NCI-H1105 (cell line): Measurements from ENCODE around the gene SCNN1G.

Experiments
- DNase-seq: peaks from one replicate; lab custom pipeline; 2025; lab: John Stamatoyannopoulos, UW

SCNN1G gene

DNA sequence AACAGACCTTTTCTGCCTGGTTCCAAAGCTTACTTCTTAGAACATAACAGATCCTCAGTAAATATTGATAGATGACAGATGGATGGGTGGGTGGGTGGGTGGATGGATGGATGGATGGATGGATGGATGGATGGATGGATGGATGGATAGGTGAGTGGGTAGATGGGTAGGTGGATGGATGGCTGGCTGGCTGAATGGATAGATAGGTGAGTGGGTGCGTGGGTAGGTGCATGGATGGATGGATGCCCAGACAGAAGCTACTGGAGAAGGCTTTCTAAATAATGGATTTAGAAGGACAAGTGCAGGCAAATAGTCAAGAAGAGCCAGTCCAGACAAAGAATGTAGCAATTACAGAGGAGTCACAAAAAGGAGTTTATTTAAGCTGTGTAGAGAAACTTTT is 19.6 kb downstream of the SCNN1G start:
- no peak for DNase-seq

GRCh38 chr16:23206986-23207385 is 24.4 kb downstream of the SCNN1G start:
- DNase-seq, result peak; percentile 71

DNA sequence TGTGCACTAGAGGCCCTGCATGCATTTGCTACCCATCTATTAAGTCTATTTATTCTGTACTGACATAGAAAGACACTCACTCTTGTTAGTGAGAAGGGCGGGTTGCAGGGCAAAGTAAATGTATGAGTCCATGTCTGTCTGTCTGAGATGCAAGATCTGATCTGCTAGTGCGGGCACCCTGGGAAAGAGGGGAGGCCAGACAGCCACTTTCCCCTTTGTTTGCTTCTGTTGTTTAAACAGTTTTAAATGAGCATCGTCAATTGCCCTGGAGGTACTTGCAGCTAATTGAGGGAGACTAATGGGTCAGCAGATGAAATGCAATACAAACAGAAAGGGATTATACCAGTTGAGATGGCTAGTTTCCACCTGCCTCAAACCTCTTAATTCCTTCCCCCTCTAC is 24.9 kb downstream of the SCNN1G start:
- DNase-seq, result peak; percentile 93

GRCh38 chr16:23209606-23210005 is 27.1 kb downstream of the SCNN1G start:
- DNase-seq, result no peak

- no peak for DNase-seq
Observed at GRCh38 chr16:23213831-23214230, 31.3 kb downstream of the SCNN1G start.

GRCh38 chr16:23214796-23215195 is 32.3 kb downstream of the SCNN1G start:
- no peak for DNase-seq

DNA sequence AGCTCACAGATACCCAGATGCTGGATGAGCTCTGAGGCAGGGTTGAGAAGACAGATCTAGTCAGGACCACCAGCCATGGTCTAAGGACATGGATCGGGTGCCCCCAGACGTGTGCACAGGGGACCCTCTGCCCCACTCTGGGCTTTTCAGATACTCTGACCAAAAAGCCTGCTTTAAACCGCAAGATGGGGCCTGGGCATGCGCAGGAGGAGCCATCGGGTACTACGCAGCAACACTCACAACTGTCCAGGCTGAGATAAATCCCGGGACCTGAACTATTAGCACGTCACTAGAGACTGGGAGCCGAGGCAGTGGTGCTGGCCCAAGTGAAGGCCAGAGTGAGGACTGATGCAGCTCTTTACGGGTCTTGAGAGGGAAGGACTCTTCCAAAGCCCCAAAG is 32.9 kb downstream of the SCNN1G start:
- DNase-seq, result no peak

DNA sequence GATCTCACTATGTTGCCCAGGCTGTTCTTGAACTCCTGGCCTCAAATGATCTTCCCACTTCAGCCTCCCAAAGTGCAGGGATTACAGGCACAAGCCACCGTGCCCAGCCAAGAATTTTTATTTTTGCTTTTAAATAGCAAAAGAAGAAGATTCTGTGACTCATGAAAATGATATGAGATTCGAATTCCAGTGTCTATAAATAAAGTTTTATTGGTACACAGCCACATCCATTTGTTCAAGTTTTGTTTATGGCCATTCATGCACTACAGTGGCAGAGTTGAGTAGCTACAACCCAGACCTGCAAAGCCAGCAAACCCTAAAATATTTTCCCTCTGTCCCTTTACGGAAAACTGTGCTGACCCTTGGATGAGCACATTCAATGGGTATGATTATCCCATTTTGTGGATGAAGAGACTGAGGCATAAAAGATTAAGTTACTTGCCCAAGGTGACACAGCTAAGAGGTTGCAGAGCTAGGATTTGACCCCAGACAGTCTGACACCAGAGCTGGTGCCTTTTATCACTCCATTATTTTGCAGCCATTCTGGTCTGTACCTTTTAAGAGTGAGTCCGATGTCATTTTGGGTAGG is 34.2 kb downstream of the SCNN1G start:
- no peak for DNase-seq

DNA sequence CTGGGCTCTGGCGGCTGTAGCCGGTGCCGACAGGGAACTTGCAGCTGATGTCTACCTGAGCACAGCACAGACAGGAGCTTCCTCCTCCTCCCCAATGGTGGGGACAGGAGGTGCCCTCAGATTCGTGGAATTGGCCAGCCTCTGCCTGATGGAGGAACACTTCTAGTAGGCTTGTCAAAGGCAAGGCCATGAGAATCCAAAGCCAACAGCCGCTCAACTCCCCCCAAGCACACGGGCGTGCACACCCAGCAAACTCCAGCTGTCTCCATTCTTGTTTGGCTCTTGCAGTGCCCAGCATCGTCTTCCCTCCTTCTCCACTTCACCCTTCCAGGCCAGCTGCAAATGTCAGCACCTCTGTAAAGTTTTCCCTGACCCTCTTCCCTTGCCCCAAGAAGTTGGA is 35.1 kb downstream of the SCNN1G start:
- no peak for DNase-seq

DNA sequence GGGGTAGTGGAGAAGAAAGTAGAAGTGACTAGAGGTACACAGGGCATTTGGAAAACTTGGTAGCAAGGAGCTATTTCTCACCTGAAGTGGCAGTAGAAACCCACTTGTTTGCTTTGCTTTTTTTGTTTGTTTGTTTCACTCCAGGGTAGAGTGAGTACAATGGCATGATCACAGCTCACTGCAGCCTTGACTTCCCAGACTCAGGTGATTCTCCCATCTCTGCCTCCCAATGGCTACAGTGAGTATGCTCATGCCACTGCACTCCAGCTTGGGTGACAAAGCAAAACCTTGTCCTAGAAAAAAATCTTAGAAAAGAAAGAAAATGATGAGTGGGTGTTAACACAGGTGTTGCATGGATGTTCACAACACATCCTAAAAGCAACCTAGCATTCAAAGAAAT is 40.4 kb downstream of the SCNN1G start:
- no peak for DNase-seq

DNA sequence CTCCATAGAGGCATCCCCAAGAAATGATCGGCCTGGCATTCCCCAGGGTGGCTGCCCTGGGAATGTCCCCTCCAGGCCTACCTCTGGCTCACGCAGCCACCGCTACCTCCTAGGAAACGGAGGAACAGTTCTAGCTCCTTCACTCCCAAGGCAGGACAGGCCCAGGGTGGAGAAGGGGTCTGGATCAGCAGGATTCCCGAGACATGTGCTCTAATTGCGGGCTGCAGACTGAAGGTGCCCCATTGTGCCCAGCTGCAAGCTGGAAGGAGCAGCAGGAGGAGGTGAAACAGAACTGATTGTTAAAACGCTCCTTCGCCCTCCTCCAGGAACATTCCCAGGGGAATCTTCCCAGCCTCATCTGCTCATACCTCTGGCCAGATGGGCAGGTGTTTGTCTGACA is 40.8 kb downstream of the SCNN1G start:
- no peak for DNase-seq

DNA sequence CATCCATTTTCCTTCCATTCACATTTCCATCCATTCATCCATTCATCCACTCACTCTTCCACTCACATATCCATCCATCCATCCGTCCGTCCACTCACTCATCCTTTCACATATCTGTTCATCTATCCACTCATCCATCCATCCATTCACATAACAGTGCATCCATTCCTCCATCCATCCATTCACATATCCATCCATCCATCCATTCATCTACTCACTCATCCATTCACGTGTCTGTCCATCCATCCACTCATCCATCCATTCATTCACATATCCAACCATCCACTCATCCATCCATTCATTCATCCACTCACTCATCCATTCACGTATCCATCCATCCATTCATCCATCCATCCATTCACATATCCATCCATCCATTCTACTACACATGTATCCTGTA is 42.6 kb downstream of the SCNN1G start:
- DNase-seq, result no peak

DNA sequence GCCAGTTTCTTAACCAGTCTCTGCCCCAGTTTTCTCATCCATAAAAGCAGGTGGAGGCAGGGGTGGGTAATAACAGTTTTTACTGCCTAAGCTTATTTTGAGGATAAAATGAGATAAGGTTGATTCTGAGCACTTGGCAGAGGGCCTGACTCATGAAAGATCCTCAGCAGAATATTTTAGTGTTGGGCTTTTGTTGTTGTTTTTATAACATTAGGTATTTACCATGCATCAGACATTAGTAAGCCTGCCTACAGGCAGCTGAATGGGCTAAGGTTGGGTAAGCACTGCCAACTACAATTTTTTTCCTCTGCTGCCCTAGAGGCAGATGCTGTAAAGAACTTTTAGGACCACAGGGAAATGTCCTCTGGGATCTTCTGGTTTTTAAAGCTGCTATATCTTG is 43.1 kb downstream of the SCNN1G start:
- no peak for DNase-seq

- DNase-seq, result no peak
Observed at GRCh38 chr16:23227529-23227928, 45.0 kb downstream of the SCNN1G start.

DNA sequence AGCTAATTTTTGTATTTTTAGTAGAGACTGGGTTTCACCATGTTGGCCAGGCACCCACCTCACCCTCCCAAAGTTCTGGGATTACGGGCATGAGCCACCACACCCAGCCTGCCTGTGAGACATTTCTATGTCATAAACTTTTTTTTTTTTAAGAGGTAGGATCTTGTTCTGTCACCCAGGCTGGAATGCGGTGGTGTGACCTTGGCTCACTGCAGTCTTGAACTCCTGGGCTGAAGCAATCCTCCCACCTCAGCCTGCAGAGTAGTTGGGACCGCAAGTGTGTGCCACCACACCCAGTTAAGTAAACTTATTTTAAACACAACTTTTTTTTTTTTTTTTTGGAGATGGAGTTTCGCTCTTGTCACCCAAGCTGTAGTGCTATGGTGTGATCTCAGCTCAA is 47.2 kb downstream of the SCNN1G start:
- no peak for DNase-seq

- peak; percentile 45 for DNase-seq
Observed at GRCh38 chr16:23232806-23233205, 50.3 kb downstream of the SCNN1G start.

DNA sequence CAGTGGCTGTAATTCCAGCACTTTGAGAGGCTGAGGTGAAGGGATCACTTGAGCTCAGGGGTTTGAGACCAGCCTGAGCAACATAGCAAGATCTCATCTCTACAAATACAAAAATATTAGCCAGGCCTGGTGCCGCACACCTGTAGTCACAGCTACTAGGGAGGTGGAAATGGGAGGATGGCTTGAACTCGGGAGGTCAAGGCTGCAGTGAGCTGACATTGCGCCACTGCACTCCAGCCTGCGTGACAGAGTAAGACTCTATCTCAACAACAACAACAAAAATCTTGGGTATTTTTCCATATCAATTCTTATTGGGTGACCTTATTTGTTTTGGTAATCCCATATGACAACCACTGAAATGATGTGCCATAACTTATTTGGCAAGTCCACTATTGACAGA is 52.6 kb downstream of the SCNN1G start:
- DNase-seq, result no peak

GRCh38 chr16:23236983-23237382 is 54.4 kb downstream of the SCNN1G start:
- no peak for DNase-seq

- DNase-seq, result no peak
Observed at GRCh38 chr16:23240994-23241393, 58.4 kb downstream of the SCNN1G start.

DNA sequence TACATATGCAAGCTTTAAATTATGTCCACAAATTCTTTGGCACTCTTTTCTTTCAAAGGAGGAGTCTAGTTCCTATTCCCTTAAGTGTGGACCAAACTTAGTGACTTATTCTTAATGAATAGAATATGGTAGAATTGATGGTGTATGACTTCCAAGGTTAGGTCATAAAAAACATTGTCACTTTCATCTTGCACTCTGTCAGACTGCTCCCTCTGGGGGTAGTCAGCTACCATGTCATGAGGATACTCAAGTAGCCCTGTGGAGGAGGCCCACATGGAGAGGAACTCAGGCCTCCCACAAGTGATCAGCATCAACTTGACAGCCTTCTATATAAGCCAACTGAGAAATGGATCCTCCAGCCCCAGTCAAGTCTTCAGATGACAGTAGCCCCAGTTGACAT is 61.6 kb downstream of the SCNN1G start:
- DNase-seq, result no peak

DNA sequence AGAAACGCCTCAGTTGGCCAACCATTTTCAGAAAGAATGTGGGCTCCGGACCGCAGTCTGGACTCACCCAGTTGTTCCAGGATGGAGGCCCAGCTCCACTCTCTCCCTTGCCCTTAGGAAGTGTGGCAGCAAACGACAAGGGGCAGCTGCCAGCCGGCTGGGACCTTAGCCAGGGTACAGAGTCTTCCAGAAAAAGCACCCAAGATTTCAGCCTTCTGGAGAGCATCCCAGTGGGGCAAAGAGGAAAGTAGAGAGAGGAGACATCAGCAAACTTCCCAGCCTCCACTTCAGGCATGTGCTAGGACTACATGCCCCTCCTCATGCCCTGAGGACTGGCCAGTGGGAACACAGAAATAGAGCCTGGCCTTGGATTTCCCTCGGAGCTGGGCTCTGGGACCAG is 62.7 kb downstream of the SCNN1G start:
- no peak for DNase-seq

DNA sequence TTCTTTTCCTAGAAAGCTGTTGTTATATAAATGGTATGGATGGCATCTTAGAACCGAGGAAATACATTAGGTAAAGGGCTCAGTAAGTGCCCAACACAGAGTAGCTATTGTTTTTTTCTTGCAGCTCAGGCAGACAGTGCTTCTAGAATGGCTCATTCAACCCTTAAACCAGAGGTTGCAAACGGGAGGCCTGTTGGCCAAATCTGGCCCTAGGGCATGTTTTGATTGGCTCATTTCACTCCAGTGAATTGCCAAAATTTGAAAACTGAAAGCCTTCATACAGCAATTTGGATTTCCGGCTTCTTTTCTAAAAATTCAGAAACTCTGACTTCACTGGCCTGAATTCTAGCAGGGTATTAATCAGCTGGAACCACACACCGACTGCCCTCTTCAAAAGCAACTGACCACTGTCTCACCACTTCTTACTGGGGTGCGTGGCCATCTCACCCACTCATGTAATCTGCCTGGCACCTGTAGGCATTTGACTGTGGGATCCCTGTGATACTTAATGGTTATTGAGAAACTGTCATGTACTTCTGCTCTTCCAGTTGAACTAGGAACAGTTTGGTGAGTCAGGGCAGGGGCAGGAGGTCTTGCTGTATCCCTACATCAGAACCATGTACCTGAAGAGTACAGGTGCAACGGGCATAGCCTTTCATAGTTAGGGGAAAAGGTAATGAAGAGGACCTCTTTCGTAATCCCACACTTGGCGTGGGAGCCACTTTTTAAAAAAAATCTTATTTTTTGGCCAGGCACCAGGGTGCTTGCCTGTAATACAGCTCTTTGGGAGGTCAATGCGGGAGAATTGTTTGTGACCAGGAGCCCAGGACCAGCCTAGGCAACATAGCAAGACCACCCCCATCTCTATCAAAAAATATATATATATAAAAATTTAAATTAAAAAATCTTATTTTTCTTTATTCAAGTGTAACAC is 66.0 kb downstream of the SCNN1G start:
- DNase-seq, result no peak

DNA sequence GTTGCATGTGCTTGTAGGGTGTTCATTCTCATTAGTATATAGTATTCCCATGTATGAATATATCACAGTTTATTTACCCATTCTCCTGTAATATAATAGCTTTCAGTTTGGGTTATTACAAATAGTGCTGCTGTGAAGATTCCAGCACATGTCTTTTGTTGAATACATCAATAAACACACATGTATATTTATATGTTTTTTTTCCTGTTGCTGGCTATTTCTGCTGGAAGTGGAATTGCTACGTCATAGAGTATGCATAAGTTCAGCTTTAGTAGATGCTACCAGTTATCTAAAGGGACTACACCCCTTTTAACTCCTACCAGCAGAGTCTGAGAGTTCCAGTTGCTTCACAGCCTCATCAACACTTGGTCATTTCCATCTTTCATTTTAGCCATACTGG is 67.3 kb downstream of the SCNN1G start:
- DNase-seq, result no peak

DNA sequence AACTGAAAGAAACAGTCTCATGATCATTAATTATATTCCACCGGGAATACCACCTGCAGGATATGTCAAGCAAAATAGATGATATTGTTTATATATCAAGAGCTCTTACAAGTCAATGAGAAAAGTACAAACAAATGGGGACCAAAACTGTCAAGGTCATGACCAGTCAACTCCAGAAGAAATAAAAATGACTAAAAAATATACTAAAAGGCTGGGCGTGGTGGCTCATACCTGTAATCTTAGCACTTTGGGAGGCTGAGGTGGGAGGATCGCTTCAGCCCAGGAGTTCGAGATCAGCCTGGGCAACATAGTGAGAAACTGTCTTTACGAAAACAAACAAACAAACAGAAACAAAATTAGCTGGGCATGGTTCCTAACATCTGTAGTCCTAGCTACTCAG is 69.8 kb downstream of the SCNN1G start:
- no peak for DNase-seq
